ENCODE results near the gene MSH3. TPM values are rescaled to one million over a fixed set of nuclear protein-coding genes. Genes with fewer than 3 reads are reported as not detected.
"Not testable (repeated sequence)": the region's sequence is repeated elsewhere in the genome, so short reads cannot be mapped to it uniquely, and the experiment has no call there.

MSH3 gene
- total RNA-seq, 1 donor from 2014 or later = 15.4 TPM

- Histone ChIP-seq H3K4me3 (ENCODE audit: insufficient read depth, low read depth, low read length) (no peak overlapping the region), H3K4me1 (ENCODE audit: insufficient read depth, low read length) (no peaks in the 10 kb centered on the region), H3K36me3 (ENCODE audit: insufficient read depth, low read length) (no peaks in the 10 kb centered on the region), H3K9me3 (ENCODE audit: insufficient read depth, low read depth, low read length) (no peaks in the 10 kb centered on the region), H3K4me2 (ENCODE audit: low read length) (no peak overlapping the region), H2AFZ (ENCODE audit: low read depth, low read length) (no peak overlapping the region), H4K20me1 (ENCODE audit: insufficient read depth, low read length) (no peaks in the 10 kb centered on the region), H3K27ac (ENCODE audit: low read depth, low read length) (no peak overlapping the region), H3K79me2 (ENCODE audit: insufficient read depth, low read length) (no peaks in the 10 kb centered on the region), H3K9ac (ENCODE audit: low read length) (no peak overlapping the region), H3K27me3 (ENCODE audit: insufficient read depth, low read length) (no peaks in the 10 kb centered on the region)
- H3K4me3 Mint-ChIP-seq (ENCODE audit: unreplicated experiment) = no peak overlapping the region
- H3K27ac Mint-ChIP-seq (ENCODE audit: unreplicated experiment) = no peak overlapping the region
- TF ChIP-seq CTCF (IDR thresholded peaks at IDR 0.05; ENCODE audit: insufficient read depth, low read depth, low read length) (no peak), EZH2 (IDR thresholded peaks at IDR 0.05; ENCODE audit: insufficient read depth, low read length) (no peak)
- no peak for FAIRE-seq
- no peaks in the 10 kb centered on the region for H3K27me3 Mint-ChIP-seq (ENCODE audit: low read depth, unreplicated experiment)
- H3K9me3 Mint-ChIP-seq (ENCODE audit: unreplicated experiment) = peaks cover 8% of the 10 kb centered on the region
- H3K4me1 Mint-ChIP-seq (ENCODE audit: low read depth, unreplicated experiment) = no peaks in the 10 kb centered on the region
- H3K36me3 Mint-ChIP-seq (ENCODE audit: low read depth, unreplicated experiment) = peaks cover 7% of the 10 kb centered on the region
- DNase-seq (ENCODE audit: low read depth) = no peak
Measured at GRCh38 chr5:80894083-80894482, 239.6 kb downstream of the MSH3 start.

GRCh38 chr5:80895523-80895922 lies 241.1 kb downstream of the MSH3 start:
- DNase-seq (ENCODE audit: low read depth) (no peak), FAIRE-seq (no peak)
- no peak overlapping the region for H3K27ac Mint-ChIP-seq (ENCODE audit: unreplicated experiment)
- no peak overlapping the region for H3K4me3 Mint-ChIP-seq (ENCODE audit: unreplicated experiment)
- H3K36me3 Mint-ChIP-seq (ENCODE audit: low read depth, unreplicated experiment) = peaks cover 7% of the 10 kb centered on the region
- Histone ChIP-seq H2AFZ (ENCODE audit: low read depth, low read length) (no peak overlapping the region), H3K27ac (ENCODE audit: low read depth, low read length) (no peak overlapping the region), H3K4me1 (ENCODE audit: insufficient read depth, low read length) (no peaks in the 10 kb centered on the region), H4K20me1 (ENCODE audit: insufficient read depth, low read length) (no peaks in the 10 kb centered on the region), H3K9ac (ENCODE audit: low read length) (no peak overlapping the region), H3K79me2 (ENCODE audit: insufficient read depth, low read length) (no peaks in the 10 kb centered on the region), H3K9me3 (ENCODE audit: insufficient read depth, low read depth, low read length) (no peaks in the 10 kb centered on the region), H3K27me3 (ENCODE audit: insufficient read depth, low read length) (no peaks in the 10 kb centered on the region), H3K4me3 (ENCODE audit: insufficient read depth, low read depth, low read length) (no peak overlapping the region), H3K4me2 (ENCODE audit: low read length) (no peak overlapping the region), H3K36me3 (ENCODE audit: insufficient read depth, low read length) (no peaks in the 10 kb centered on the region)
- TF ChIP-seq CTCF (IDR thresholded peaks at IDR 0.05; ENCODE audit: insufficient read depth, low read depth, low read length) (no peak), EZH2 (IDR thresholded peaks at IDR 0.05; ENCODE audit: insufficient read depth, low read length) (no peak)
- no peaks in the 10 kb centered on the region for H3K27me3 Mint-ChIP-seq (ENCODE audit: low read depth, unreplicated experiment)
- no peaks in the 10 kb centered on the region for H3K4me1 Mint-ChIP-seq (ENCODE audit: low read depth, unreplicated experiment)
- H3K9me3 Mint-ChIP-seq (ENCODE audit: unreplicated experiment) = peaks cover 9% of the 10 kb centered on the region

GRCh38 chr5:80902624-80903023 lies 248.2 kb downstream of the MSH3 start:
- peaks cover 12% of the 10 kb centered on the region for H3K9me3 Mint-ChIP-seq (ENCODE audit: unreplicated experiment)
- DNase-seq (ENCODE audit: low read depth); H3K27me3 ChIP-seq (ENCODE audit: insufficient read depth, low read length); H3K27ac ChIP-seq (ENCODE audit: low read depth, low read length); H3K9me3 ChIP-seq (ENCODE audit: insufficient read depth, low read depth, low read length); H3K36me3 ChIP-seq (ENCODE audit: insufficient read depth, low read length); H3K4me1 ChIP-seq (ENCODE audit: insufficient read depth, low read length); H3K4me2 ChIP-seq (ENCODE audit: low read length); H3K27ac Mint-ChIP-seq (ENCODE audit: unreplicated experiment); H3K4me3 ChIP-seq (ENCODE audit: insufficient read depth, low read depth, low read length); H3K27me3 Mint-ChIP-seq (ENCODE audit: low read depth, unreplicated experiment); H4K20me1 ChIP-seq (ENCODE audit: insufficient read depth, low read length); H3K4me3 Mint-ChIP-seq (ENCODE audit: unreplicated experiment); H3K79me2 ChIP-seq (ENCODE audit: insufficient read depth, low read length); FAIRE-seq; H2AFZ ChIP-seq (ENCODE audit: low read depth, low read length); H3K36me3 Mint-ChIP-seq (ENCODE audit: low read depth, unreplicated experiment); H3K9ac ChIP-seq (ENCODE audit: low read length); H3K4me1 Mint-ChIP-seq (ENCODE audit: low read depth, unreplicated experiment): not testable (repeated sequence)
